Upper lobe of left lung (tissue), 4 donors: ENCODE data around the gene DNAJC1.

ENCODE experiments used
- POLR2A ChIP-seq, 4 donors: fragments of 450-650 bp; IDR thresholded peaks; one replicate each; pipeline ENCODE4 v1.5.1; 2016 to 2017; ENCODE audit warnings: antibody characterized with exemption in 4 of 4, mild to moderate bottlenecking in 2 of 4
- TF ChIP-seq, protein P1 (sequence below), 6 experiments: fragments of 450-650 bp in 4 of 6; fragments of 200-600 bp in 2 of 6; sonication (generic) in 2 of 6; IDR thresholded peaks; one replicate each; pipeline ENCODE4 v1.5.1; 2016 to 2019; ENCODE audit warnings: antibody characterized with exemption in 6 of 6

DNA sequence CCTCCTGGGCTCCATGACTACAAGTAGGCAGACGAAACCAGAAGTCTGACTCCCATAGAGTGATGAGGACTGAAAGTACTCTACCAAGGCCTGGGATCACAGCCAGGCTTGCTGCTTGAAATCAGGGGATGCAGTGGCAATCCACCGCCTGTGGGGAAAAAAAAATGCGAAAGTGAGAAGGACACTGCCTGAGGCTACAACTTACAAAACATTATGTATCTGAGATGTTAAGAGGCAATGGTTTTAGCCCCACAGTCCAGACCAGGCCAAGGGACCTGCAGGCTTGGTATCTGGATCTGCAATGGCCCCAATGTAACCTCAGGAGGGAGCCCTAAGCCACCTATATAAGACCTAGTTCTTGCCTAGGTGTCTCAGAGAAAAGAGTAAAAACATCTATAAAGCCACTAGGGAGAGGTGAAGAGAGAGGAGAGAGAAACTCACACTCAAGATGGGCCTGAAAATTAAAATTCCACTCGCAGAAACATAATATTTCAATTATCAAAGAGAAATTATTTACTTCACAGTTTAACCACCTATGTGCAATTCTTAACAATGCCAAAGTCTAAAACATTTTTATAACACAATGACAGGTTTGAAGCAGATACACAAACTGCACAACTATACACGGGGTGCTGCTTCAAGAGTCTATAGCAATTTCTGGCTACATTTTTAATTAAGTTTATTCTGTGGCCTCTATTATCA, 13.9 kb downstream of the DNAJC1 start:
- TF ChIP-seq, protein P1, sequence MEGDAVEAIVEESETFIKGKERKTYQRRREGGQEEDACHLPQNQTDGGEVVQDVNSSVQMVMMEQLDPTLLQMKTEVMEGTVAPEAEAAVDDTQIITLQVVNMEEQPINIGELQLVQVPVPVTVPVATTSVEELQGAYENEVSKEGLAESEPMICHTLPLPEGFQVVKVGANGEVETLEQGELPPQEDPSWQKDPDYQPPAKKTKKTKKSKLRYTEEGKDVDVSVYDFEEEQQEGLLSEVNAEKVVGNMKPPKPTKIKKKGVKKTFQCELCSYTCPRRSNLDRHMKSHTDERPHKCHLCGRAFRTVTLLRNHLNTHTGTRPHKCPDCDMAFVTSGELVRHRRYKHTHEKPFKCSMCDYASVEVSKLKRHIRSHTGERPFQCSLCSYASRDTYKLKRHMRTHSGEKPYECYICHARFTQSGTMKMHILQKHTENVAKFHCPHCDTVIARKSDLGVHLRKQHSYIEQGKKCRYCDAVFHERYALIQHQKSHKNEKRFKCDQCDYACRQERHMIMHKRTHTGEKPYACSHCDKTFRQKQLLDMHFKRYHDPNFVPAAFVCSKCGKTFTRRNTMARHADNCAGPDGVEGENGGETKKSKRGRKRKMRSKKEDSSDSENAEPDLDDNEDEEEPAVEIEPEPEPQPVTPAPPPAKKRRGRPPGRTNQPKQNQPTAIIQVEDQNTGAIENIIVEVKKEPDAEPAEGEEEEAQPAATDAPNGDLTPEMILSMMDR (IDR thresholded peaks at IDR 0.05): peak in 4 of 6 experiments; percentile 20 to 47 (median 34)
- TF ChIP-seq POLR2A (IDR thresholded peaks at IDR 0.05): no peak
